Measurements from ENCODE around the gene ATP6V0C.
A peak's percentile ranks its signal among the peaks of the same experiment; 100 is the strongest.

Gene ATP6V0C

DNA sequence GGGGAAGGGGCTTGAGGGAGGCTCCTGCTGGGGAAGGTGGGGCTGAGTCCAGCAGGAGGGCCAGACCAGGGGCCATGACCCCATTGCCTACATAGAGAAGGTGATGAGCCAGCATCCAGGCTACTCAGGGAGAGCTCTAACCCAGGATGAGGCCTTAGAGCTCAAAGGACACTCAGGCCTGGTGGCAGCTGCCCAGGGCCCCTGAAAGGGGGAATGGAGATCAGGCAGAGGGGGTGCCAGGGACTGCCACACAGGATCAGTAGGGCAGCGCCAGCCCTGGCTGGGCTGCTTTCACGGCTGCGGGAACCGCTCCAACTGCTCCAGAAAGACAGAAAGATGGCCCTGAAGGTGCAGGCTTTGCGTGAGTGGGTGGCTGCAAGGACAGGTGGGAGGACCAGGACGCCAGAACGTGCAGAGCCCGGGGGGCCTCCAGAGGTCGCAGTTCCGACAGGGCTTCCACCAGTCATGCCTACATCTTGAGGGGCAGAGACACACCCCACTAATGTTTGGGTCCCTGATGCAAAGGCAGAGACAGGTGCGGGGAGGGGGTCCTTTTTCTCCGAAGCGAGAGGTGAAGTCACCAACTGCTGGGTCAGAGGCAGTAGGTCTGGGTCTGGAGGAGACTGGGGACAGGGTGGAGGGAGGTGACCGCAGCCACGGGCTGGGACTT lies 882 bp upstream of the ATP6V0C start:
- DNase-seq: no peak

- peak in 1 of 2 experiments; percentile 26 for DNase-seq
Observed at GRCh38 chr16:2514333-2515179, 804 bp downstream of the ATP6V0C start.

DNA sequence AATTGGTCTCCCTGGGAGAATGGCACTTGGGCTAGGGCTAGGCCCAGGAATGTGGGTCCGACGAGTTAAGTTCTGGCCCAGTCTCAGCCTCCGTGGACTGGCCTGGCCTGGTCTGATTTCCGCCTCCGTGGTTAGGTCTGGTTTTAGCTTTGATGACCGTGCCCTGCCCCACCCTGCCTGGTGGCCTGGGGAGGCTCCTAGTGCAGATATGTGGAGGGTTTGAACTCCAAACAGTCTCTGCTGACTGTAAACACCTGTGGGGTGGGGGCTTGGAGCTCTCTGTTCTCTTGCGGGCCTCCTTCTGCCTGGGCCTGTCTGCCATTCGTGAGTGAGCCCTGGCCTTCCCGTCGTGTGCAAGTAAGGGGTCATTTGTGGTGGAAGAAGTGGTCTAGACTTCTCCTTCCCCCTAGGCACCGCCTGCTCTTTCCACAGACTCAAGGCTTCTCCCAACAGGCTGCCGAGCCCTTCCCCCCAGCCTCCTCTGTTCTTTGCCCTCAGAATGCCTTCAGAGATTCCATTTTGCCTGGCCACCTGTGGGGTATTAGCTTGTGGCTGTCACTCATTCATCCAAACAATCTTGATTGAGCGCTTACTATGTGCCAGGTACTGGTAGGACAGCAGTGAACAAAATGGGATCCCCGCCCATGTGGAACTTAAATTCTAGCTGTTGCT lies 1.6 kb downstream of the ATP6V0C start:
- DNase-seq: no peak

GRCh38 chr16:2516391-2517240 lies 2.9 kb downstream of the ATP6V0C start:
- DNase-seq: no peak

DNA sequence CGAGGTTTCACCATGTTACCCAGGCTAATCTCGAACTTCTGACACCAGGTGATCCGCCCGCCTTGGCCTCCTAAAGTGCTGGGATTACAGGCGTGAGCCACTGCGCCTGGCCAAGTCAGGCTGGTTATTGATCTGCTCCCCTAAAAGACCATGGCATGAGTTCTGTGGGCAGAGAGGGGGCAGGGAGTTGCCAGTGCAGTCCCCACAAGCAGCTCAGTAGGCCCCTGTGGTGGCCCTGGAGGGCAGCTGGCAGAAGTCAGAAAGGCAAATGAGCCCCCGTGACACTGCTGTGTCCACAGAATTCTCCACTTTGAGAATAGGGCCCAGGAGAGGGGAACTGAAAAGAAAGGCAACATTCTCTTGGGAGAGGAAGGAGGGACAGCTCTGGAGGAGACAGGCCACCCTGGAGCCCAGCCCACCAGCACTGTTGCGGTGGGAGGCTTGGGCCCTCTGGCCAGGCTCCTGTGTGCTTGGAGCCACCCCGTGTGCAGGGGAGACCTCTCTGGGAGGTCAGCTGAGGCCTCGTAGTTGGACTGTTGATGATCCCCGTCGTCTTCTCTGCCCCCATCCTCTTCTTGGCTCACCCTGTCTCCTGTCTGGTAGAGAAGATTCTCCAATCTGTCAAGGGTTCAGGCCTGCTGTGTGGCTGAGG lies 4.3 kb downstream of the ATP6V0C start:
- DNase-seq: no peak

DNA sequence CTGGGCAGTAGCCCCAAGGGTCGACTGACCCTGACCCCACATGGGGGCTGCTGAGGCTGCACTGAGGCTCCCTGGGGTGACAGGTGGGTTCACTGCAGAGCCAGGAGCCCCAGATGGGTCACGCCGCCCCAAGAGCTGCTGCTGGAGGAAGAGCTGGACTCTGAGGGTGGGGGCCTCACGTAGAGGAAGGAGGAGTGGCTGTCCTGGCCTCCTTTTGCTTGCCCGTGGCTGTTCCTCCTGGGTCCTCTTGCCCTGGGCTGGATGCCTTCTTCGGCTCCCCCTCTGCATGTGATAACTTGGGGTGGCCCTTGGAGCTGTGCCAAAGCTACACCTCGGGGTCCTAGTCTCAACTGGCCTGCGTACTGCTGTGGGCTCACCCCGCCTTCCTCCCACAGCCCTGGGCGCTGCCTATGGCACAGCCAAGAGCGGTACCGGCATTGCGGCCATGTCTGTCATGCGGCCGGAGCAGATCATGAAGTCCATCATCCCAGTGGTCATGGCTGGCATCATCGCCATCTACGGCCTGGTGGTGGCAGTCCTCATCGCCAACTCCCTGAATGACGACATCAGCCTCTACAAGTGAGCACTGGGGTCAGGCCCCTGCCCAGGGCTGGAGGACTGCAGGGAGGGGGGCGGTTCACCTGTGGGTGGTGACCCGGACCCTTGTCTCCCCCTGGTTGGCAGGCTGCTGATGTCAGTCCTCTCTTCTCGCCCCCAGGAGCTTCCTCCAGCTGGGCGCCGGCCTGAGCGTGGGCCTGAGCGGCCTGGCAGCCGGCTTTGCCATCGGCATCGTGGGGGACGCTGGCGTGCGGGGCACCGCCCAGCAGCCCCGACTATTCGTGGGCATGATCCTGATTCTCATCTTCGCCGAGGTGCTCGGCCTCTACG lies 5.3 kb downstream of the ATP6V0C start:
- DNase-seq: no peak

- no peak for DNase-seq
Observed at GRCh38 chr16:2519711-2520080, 5.9 kb downstream of the ATP6V0C start.

GRCh38 chr16:2520097-2520783 lies 6.5 kb downstream of the ATP6V0C start, which contains the start of gene AMDHD2:
AMDHD2 (plus strand) TSS chr16:2520371; CDS start chr16:2520459, 88 bp downstream.
- peak; percentile 82 to 86 for DNase-seq

GRCh38 chr16:2520784-2521531 lies 7.2 kb downstream of the ATP6V0C start:
- DNase-seq: no peak

GRCh38 chr16:2523801-2524231 lies 10.1 kb downstream of the ATP6V0C start:
- DNase-seq: no peak

GRCh38 chr16:2524339-2524938 lies 10.7 kb downstream of the ATP6V0C start:
- no peak for DNase-seq

DNA sequence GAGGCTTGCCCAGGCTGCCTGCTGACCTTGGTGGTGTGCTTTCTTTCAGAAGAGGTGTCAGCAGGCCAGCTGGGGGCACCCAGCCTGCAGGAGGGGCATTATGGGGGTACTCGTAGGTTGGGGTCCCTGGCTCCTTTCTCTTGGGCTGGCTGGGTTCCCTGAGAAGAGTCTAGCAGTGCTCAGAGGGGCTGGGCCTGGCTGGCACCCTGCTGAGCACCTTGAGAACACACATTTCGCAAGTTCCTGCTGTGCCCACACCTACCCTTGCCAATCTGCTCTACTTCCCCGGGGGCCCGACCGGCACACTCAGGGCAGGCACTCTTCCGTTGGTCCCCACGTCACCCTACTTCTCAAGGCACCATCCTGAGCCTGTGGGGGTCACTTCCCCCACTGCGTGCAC lies 12.4 kb downstream of the ATP6V0C start:
- DNase-seq: no peak

- DNase-seq: no peak
Observed at GRCh38 chr16:2527071-2527783, 13.5 kb downstream of the ATP6V0C start.

- DNase-seq: no peak
Observed at GRCh38 chr16:2527784-2528100, 14.0 kb downstream of the ATP6V0C start.

- DNase-seq: no peak
Observed at GRCh38 chr16:2528161-2529060, 14.7 kb downstream of the ATP6V0C start.

DNA sequence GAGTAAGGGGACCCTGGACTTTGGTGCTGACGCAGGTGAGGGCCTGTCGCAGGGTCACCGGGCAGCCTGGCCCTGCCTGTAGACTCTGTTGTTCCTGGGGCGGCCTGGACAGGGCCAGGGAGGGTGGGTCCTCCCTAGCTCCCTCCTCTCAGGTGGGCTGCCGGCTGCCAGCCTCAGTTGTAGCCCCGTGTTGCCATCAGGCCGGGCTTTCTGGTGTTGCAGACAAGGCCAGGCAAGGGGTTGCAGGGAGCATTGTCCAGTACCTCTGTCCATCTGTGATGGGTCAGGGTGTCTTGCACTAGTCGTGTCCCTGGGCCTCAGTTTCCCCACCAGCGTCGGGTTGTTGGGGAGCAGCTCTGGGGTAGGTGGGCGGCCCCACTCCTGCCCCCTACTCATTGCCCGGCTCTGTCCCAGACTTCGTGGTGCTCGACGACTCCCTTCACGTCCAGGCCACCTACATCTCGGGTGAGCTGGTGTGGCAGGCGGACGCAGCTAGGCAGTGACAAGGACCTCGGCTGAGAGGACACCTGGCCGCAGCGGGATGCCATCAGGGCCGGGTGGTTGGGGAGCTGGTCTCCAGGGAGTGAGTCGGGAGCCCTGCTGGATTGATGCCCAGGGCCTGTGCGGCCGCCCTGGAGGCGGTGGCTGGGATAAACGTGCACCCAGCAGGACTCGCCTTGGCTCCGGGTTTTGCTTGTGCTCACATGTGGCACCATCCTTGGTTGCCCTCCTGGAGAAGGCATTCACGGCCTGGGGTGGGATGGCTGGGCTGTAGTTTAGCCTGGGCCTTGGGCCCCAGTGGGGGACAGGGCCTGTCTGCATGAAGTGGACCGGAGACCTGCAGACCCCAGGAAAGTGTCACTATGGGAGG lies 15.5 kb downstream of the ATP6V0C start:
- no peak for DNase-seq
